ENCODE data around the gene DCLK2.
A peak's percentile ranks its signal among the peaks of the same experiment; 100 is the strongest.

DCLK2 gene

GRCh38 chr4:150209140-150209829 is 131.0 kb downstream of the DCLK2 start:
- H3K4me3 ChIP-seq (ENCODE audit: low read length): no peak overlapping the region
- no peak for DNase-seq (ENCODE audit: low read depth)
- peak; percentile 77 for TF ChIP-seq CTCF (conservative IDR thresholded peaks at IDR 0.05; ENCODE audit: low read depth, low read length)

- no peak for TF ChIP-seq CTCF (conservative IDR thresholded peaks at IDR 0.05; ENCODE audit: low read depth, low read length)
- no peak overlapping the region for H3K4me3 ChIP-seq (ENCODE audit: low read length)
- DNase-seq (ENCODE audit: low read depth): no peak
These were observed 132.8 kb downstream of the DCLK2 start for GRCh38 chr4:150211016-150211415.

GRCh38 chr4:150211799-150212445 is 133.7 kb downstream of the DCLK2 start:
- no peak for TF ChIP-seq CTCF (conservative IDR thresholded peaks at IDR 0.05; ENCODE audit: low read depth, low read length)
- DNase-seq (ENCODE audit: low read depth): no peak
- H3K4me3 ChIP-seq (ENCODE audit: low read length): no peak overlapping the region

- TF ChIP-seq CTCF (conservative IDR thresholded peaks at IDR 0.05; ENCODE audit: low read depth, low read length): no peak
- no peak overlapping the region for H3K4me3 ChIP-seq (ENCODE audit: low read length)
- no peak for DNase-seq (ENCODE audit: low read depth)
These were observed 134.2 kb downstream of the DCLK2 start for GRCh38 chr4:150212485-150212884.

GRCh38 chr4:150212927-150213326 is 134.7 kb downstream of the DCLK2 start:
- TF ChIP-seq CTCF (conservative IDR thresholded peaks at IDR 0.05; ENCODE audit: low read depth, low read length): no peak
- no peak for DNase-seq (ENCODE audit: low read depth)
- H3K4me3 ChIP-seq (ENCODE audit: low read length): no peak overlapping the region

- peak; percentile 29 for DNase-seq (ENCODE audit: low read depth)
- no peak for TF ChIP-seq CTCF (conservative IDR thresholded peaks at IDR 0.05; ENCODE audit: low read depth, low read length)
- H3K4me3 ChIP-seq (ENCODE audit: low read length): no peak overlapping the region
These were observed 137.4 kb downstream of the DCLK2 start for GRCh38 chr4:150215601-150216000.

GRCh38 chr4:150216726-150217125 is 138.5 kb downstream of the DCLK2 start:
- no peak for TF ChIP-seq CTCF (conservative IDR thresholded peaks at IDR 0.05; ENCODE audit: low read depth, low read length)
- DNase-seq (ENCODE audit: low read depth): no peak
- H3K4me3 ChIP-seq (ENCODE audit: low read length): no peak overlapping the region

Measured in retinal pigment epithelial cell (primary cell).